Sciatic nerve (tissue), 1 donor: Measurements from ENCODE around the gene RASSF7. TPM values are rescaled to one million over a fixed set of nuclear protein-coding genes. Genes with fewer than 3 reads are reported as not detected.
A peak's percentile ranks its signal among the peaks of the same experiment; 100 is the strongest.

Experiments
- microRNA-seq: library from miRNA; unstranded; fragments of <30 nt; microRNA quantifications from one replicate; pipeline ENCODE4 v1.2.0, GENCODE V29; 2020
- total RNA-seq: library from RNA; stranded (reverse); fragmentation: NEBNext Ultra II Directional; extraction: Animal tissue kit (Norgen Biotek cat#: 25700); gene quantifications from one replicate; pipeline ENCODE4 v1.2.1, GENCODE V29; 2021
- donor health status: DM: no; HTN: no; CAD: no.

The RASSF7 gene
- total RNA-seq, 1 donor from 2014 or later = 7.5 TPM

Small RNAs within 50 kb of the gene (microRNA-seq; reads per million reads assigned to microRNA genes)
- 129 reads per million, percentile 59 among the genes with 10 or more reads in this experiment for gene MIR210

Other genes starting within 250 kb of the RASSF7 start
- gene IFITM1, start 246.9 kb upstream of the RASSF7 start, total RNA-seq = 344 TPM
- gene IFITM3, start 240.1 kb upstream of the RASSF7 start, total RNA-seq = 1,044 TPM
- 32.2 TPM for gene B4GALNT4, start 191.5 kb upstream of the RASSF7 start, total RNA-seq
- 0.49 TPM for gene PKP3, start 166.8 kb upstream of the RASSF7 start, total RNA-seq
- gene SIGIRR, start 146.0 kb upstream of the RASSF7 start, total RNA-seq = 51.6 TPM
- 0.98 TPM for gene ANO9, start 119.0 kb upstream of the RASSF7 start, total RNA-seq
- 33.1 TPM for gene PTDSS2, start 110.7 kb upstream of the RASSF7 start, total RNA-seq
- 134 TPM for gene RNH1, start 53.7 kb upstream of the RASSF7 start, total RNA-seq
- 45.2 TPM for gene HRAS, start 25.4 kb upstream of the RASSF7 start, total RNA-seq
- 1.4 TPM for gene LRRC56, start 23.4 kb upstream of the RASSF7 start, total RNA-seq
- 1.3 TPM for gene LMNTD2, start 232 bp upstream of the RASSF7 start, total RNA-seq
- gene PHRF1, start 15.5 kb downstream of the RASSF7 start, total RNA-seq = 33.5 TPM
- gene IRF7, start 55.0 kb downstream of the RASSF7 start, total RNA-seq = 19.6 TPM
- not detected for gene CDHR5, start 64.0 kb downstream of the RASSF7 start, total RNA-seq
- not detected for gene SCT, start 66.2 kb downstream of the RASSF7 start, total RNA-seq
- gene DRD4, start 76.3 kb downstream of the RASSF7 start, total RNA-seq = 4.1 TPM
- 52.8 TPM for gene DEAF1, start 134.3 kb downstream of the RASSF7 start, total RNA-seq
- gene TMEM80, start 134.8 kb downstream of the RASSF7 start, total RNA-seq = 28.4 TPM
- 24.9 TPM for gene EPS8L2, start 145.3 kb downstream of the RASSF7 start, total RNA-seq
- gene TALDO1, start 186.5 kb downstream of the RASSF7 start, total RNA-seq = 187 TPM
- 74.8 TPM for gene GATD1, start 216.5 kb downstream of the RASSF7 start, total RNA-seq
- not detected for gene CEND1, start 229.1 kb downstream of the RASSF7 start, total RNA-seq
- 7.2 TPM for gene SLC25A22, start 237.3 kb downstream of the RASSF7 start, total RNA-seq
- gene PIDD1, start 244.3 kb downstream of the RASSF7 start, total RNA-seq = 16.7 TPM
- gene RPLP2, start 249.0 kb downstream of the RASSF7 start, total RNA-seq = 1,209 TPM